Measurements from ENCODE around the gene AQP9.
"Not testable (repeated sequence)": the region's sequence is repeated elsewhere in the genome, so short reads cannot be mapped to it uniquely, and the experiment has no call there.

AQP9 gene

GRCh38 chr15:58182460-58183163 is 44.4 kb downstream of the AQP9 start:
- peak; percentile 42 to 54 for DNase-seq

GRCh38 chr15:58185439-58185838 is 47.3 kb downstream of the AQP9 start:
- DNase-seq: no peak

GRCh38 chr15:58189148-58189811 is 51.1 kb downstream of the AQP9 start:
- no peak for DNase-seq

GRCh38 chr15:58190419-58190818 is 52.2 kb downstream of the AQP9 start:
- DNase-seq: no peak

- DNase-seq: not testable (repeated sequence)
These were observed 55.5 kb downstream of the AQP9 start for GRCh38 chr15:58193636-58194035.

GRCh38 chr15:58200739-58201138 is 62.6 kb downstream of the AQP9 start:
- DNase-seq: no peak

GRCh38 chr15:58201516-58201915 is 63.3 kb downstream of the AQP9 start:
- DNase-seq: no peak

- DNase-seq: no peak
These were observed 65.4 kb downstream of the AQP9 start for GRCh38 chr15:58203537-58203936.

GRCh38 chr15:58206151-58206550 is 68.0 kb downstream of the AQP9 start:
- no peak for DNase-seq

- not testable (repeated sequence) for DNase-seq
These were observed 70.0 kb downstream of the AQP9 start for GRCh38 chr15:58208217-58208616.

- DNase-seq: not testable (repeated sequence)
These were observed 70.9 kb downstream of the AQP9 start for GRCh38 chr15:58209007-58209481.

GRCh38 chr15:58210031-58210430 is 71.8 kb downstream of the AQP9 start:
- DNase-seq: not testable (repeated sequence)

GRCh38 chr15:58212909-58213526 is 74.8 kb downstream of the AQP9 start:
- no peak for DNase-seq

- no peak for DNase-seq
These were observed 75.6 kb downstream of the AQP9 start for GRCh38 chr15:58213587-58214338.

- DNase-seq: no peak
These were observed 76.6 kb downstream of the AQP9 start for GRCh38 chr15:58214591-58215340.

GRCh38 chr15:58217460-58217859 is 79.3 kb downstream of the AQP9 start:
- DNase-seq: no peak

GRCh38 chr15:58221591-58222241 is 83.5 kb downstream of the AQP9 start:
- DNase-seq: no peak

GRCh38 chr15:58222679-58223078 is 84.5 kb downstream of the AQP9 start:
- no peak for DNase-seq

GRCh38 chr15:58223432-58223831 is 85.3 kb downstream of the AQP9 start:
- no peak for DNase-seq

GRCh38 chr15:58224068-58224467 is 85.9 kb downstream of the AQP9 start:
- no peak for DNase-seq

- DNase-seq: peak; percentile 75 to 78
These were observed 89.7 kb downstream of the AQP9 start for GRCh38 chr15:58227706-58228543.
